HG02885 (cell line): ENCODE data around the gene SLC14A1.

ENCODE experiments used
- ATAC-seq: cut with Tn5 transposase; IDR thresholded peaks from one replicate; pipeline ENCODE4 v1.9.1; 2021; ENCODE audit warnings: mild to moderate bottlenecking; ENCODE audit not compliant: unreplicated experiment, poor library complexity

The SLC14A1 gene

GRCh38 chr18:45792506-45793263, 68.7 kb downstream of the SLC14A1 start:
- ATAC-seq, result no peak

- no peak for ATAC-seq
Observed at GRCh38 chr18:45793264-45793965, 69.4 kb downstream of the SLC14A1 start.

GRCh38 chr18:45801416-45802004, 77.5 kb downstream of the SLC14A1 start:
- no peak for ATAC-seq
